Kidney epithelial cell (primary cell): ENCODE data around the gene VSIG2. TPM values are rescaled to one million over a fixed set of nuclear protein-coding genes. Genes with fewer than 3 reads are reported as not detected.

Experiments
- DNase-seq: peaks from one replicate; pipeline ENCODE4 v3.0.0-alpha.2; 2010; ENCODE audit warnings: low read depth
- H3K27me3 ChIP-seq: 2 replicates; pipeline ENCODE4 v1.6.0; 2011; ENCODE audit warnings: low read length; ENCODE audit not compliant: control insufficient read depth, insufficient read depth
- H3K36me3 ChIP-seq: 2 replicates; pipeline ENCODE4 v1.5.1; 2011; ENCODE audit warnings: low read length; ENCODE audit not compliant: control insufficient read depth, insufficient read depth
- H3K4me3 ChIP-seq: 2 replicates; pipeline ENCODE4 v1.5.1; 2011; ENCODE audit warnings: low read depth, mild to moderate bottlenecking, control low read depth, low read length
- CTCF ChIP-seq: IDR thresholded peaks from 2 replicates; pipeline ENCODE4 v1.5.1; 2011; ENCODE audit warnings: mild to moderate bottlenecking, moderate library complexity, low read length, control low read depth, inconsistent platforms; ENCODE audit not compliant: insufficient read depth, poor library complexity, severe bottlenecking
- total RNA-seq: library from RNA; depleted of rRNA; stranded (reverse); fragments of >200 nt; gene quantifications from 2 replicates; pipeline ENCODE4 v1.2.3, GENCODE V29; 2015

Gene VSIG2
- total RNA-seq, 1 donor from 2014 or later = 0.50 TPM

GRCh38 chr11:124753205-124753604 lies 1.1 kb upstream of the VSIG2 start:
- Histone ChIP-seq H3K27me3 (peaks cover 25% of the 10 kb centered on the region), H3K4me3 (no peak overlapping the region), H3K36me3 (no peaks in the 10 kb centered on the region)
- TF ChIP-seq CTCF = no peak
- no peak for DNase-seq

GRCh38 chr11:124752471-124753102 lies 532 bp upstream of the VSIG2 start:
- no peak for DNase-seq
- Histone ChIP-seq H3K27me3 (peaks cover 25% of the 10 kb centered on the region), H3K4me3 (no peak overlapping the region), H3K36me3 (no peaks in the 10 kb centered on the region)
- no peak for TF ChIP-seq CTCF

- H3K27me3 ChIP-seq = peaks cover 25% of the 10 kb centered on the region
- DNase-seq = no peak
- H3K36me3 ChIP-seq = no peaks in the 10 kb centered on the region
- H3K4me3 ChIP-seq = no peak overlapping the region
- TF ChIP-seq CTCF = no peak
These were observed 689 bp downstream of the VSIG2 start for GRCh38 chr11:124751391-124751740.

- H3K27me3 ChIP-seq = peaks cover 34% of the 10 kb centered on the region
- no peak overlapping the region for H3K4me3 ChIP-seq
- DNase-seq = no peak
- H3K36me3 ChIP-seq = no peaks in the 10 kb centered on the region
- TF ChIP-seq CTCF = no peak
These were observed 2.1 kb downstream of the VSIG2 start for GRCh38 chr11:124749912-124750311.

GRCh38 chr11:124748481-124749343 lies 3.3 kb downstream of the VSIG2 start:
- no peak for DNase-seq
- no peak for TF ChIP-seq CTCF
- Histone ChIP-seq H3K27me3 (peaks cover 36% of the 10 kb centered on the region), H3K4me3 (no peak overlapping the region), H3K36me3 (no peaks in the 10 kb centered on the region)
